ENCODE data around the gene ANO1. TPM values are rescaled to one million over a fixed set of nuclear protein-coding genes. Genes with fewer than 3 reads are reported as not detected.

The ANO1 gene
- total RNA-seq, 4 donors from 2014 or later: 22.5 to 57.6 (median 41.4) TPM

DNA sequence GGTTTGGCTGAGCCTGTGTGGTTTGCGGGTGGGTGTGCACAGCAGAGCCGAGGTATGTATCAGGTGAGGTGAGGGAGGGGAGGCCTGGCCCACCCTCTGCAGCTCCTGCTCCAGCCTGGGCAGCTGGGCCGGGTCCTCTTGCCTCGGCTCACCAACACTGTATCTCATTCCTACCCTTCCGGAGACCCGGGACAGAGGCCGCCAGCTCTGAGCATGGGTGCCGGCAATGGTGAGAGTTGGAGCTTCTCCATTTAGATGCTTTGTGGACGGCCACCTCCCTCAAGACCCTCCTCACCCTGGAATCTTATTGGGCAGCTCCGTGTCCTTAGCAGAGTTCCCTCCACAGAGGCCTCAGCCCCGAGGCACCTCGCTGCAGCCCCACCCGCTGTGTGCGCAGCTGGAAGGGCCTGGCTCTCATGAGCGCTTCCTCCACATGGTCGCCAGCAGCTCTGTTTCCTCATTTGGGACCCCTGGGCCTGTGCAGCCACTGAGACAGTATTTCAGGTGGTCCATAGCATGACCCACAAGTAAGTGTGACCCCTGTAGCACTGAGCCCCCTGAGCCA, 55.7 kb downstream of the ANO1 start:
- Histone ChIP-seq H3K27me3 (no peaks in the 10 kb centered on the region), H3K4me3 (no peak overlapping the region), H3K27ac (no peak overlapping the region), H3K9me3 (no peaks in the 10 kb centered on the region), H3K36me3 (no peaks in the 10 kb centered on the region), H3K4me1 (no peaks in the 10 kb centered on the region)
- TF ChIP-seq CTCF (IDR thresholded peaks at IDR 0.05): no peak
- no peak for TF ChIP-seq POLR2AphosphoS5 (IDR thresholded peaks at IDR 0.05)
- no peak for TF ChIP-seq POLR2A (IDR thresholded peaks at IDR 0.05)
- TF ChIP-seq EP300 (IDR thresholded peaks at IDR 0.05): no peak
- 50% methylated on average over 1 of the region's 16 CpGs; no CpG with 5 or more reads in 1 of the 2 donors for WGBS, 2 donors (ENCODE audit: low coverage in 1 of 2)
- ATAC-seq: no peak

- Histone ChIP-seq H3K9me3 (no peaks in the 10 kb centered on the region), H3K36me3 (no peaks in the 10 kb centered on the region), H3K4me3 (no peak overlapping the region), H3K27me3 (no peaks in the 10 kb centered on the region), H3K4me1 (no peaks in the 10 kb centered on the region), H3K27ac (no peak overlapping the region)
- no peak for ATAC-seq
- TF ChIP-seq POLR2A (IDR thresholded peaks at IDR 0.05) (no peak), POLR2AphosphoS5 (IDR thresholded peaks at IDR 0.05) (no peak), CTCF (IDR thresholded peaks at IDR 0.05) (no peak), EP300 (IDR thresholded peaks at IDR 0.05) (no peak)
- 71 to 94% methylated on average over 5 to 6 of the region's 14 CpGs for WGBS, 2 donors (ENCODE audit: low coverage in 1 of 2)
Measured at GRCh38 chr11:70134490-70134889, 56.4 kb downstream of the ANO1 start.

GRCh38 chr11:70135142-70135541, 57.0 kb downstream of the ANO1 start:
- WGBS, 2 donors (ENCODE audit: low coverage in 1 of 2): 37 to 50% methylated on average over 5 to 7 of the region's 8 CpGs
- TF ChIP-seq EP300 (IDR thresholded peaks at IDR 0.05): no peak
- no peak for TF ChIP-seq POLR2A (IDR thresholded peaks at IDR 0.05)
- no peak for TF ChIP-seq CTCF (IDR thresholded peaks at IDR 0.05)
- no peaks in the 10 kb centered on the region for H3K27me3 ChIP-seq
- H3K27ac ChIP-seq: peak overlapping the region in 2 of 4 donors; percentile 15 to 35
- ATAC-seq: no peak
- H3K4me1 ChIP-seq: no peaks in the 10 kb centered on the region
- H3K4me3 ChIP-seq: no peak overlapping the region
- H3K9me3 ChIP-seq: no peaks in the 10 kb centered on the region
- no peaks in the 10 kb centered on the region for H3K36me3 ChIP-seq

- no peaks in the 10 kb centered on the region for H3K4me1 ChIP-seq
- WGBS, 2 donors (ENCODE audit: low coverage in 1 of 2): 66 to 70% methylated on average over 3 to 7 of the region's 15 CpGs
Measured at GRCh38 chr11:70135625-70136059, 57.5 kb downstream of the ANO1 start.

More at GRCh38 chr11:70135625-70136059, 57.5 kb downstream of the ANO1 start:
- no peaks in the 10 kb centered on the region for H3K9me3 ChIP-seq
- H3K27me3 ChIP-seq: no peaks in the 10 kb centered on the region
- no peak for ATAC-seq
- H3K4me3 ChIP-seq: no peak overlapping the region
- H3K36me3 ChIP-seq: no peaks in the 10 kb centered on the region
- TF ChIP-seq POLR2A (IDR thresholded peaks at IDR 0.05): no peak
- no peak for TF ChIP-seq POLR2AphosphoS5 (IDR thresholded peaks at IDR 0.05)
- no peak for TF ChIP-seq EP300 (IDR thresholded peaks at IDR 0.05)
- TF ChIP-seq CTCF (IDR thresholded peaks at IDR 0.05): no peak
- peak overlapping the region in 1 of 4 donors; percentile 35 for H3K27ac ChIP-seq
